ENCODE measurements around the gene UNC5B.
"Not testable (repeated sequence)": the region's sequence is repeated elsewhere in the genome, so short reads cannot be mapped to it uniquely, and the experiment has no call there.

Gene UNC5B

DNA sequence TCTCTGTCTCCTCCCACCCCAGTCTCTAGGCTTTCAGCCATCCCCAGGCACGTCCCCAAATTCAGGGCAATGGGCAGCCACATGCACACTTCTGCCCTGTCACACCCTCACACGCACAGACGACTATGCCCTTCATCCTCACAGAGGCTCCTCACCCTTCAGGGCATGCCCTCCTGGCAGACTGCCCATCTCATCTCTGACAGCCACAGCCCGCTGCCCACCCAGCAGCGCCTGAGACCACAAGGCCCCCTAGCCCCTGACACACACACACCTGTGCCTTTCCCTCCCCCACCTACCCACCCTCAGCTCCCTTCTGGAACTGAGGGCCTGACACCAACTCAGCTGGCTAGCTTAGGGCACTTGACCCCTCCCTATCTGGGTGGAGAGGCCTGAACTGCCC lies 83.7 kb downstream of the UNC5B start:
- Histone ChIP-seq H3K27me3 (replicated peaks; ENCODE audit: insufficient read depth, low read length) (peaks cover 96% of the 10 kb centered on the region), H3K36me3 (replicated peaks; ENCODE audit: insufficient read depth, low read length) (no peaks in the 10 kb centered on the region)

DNA sequence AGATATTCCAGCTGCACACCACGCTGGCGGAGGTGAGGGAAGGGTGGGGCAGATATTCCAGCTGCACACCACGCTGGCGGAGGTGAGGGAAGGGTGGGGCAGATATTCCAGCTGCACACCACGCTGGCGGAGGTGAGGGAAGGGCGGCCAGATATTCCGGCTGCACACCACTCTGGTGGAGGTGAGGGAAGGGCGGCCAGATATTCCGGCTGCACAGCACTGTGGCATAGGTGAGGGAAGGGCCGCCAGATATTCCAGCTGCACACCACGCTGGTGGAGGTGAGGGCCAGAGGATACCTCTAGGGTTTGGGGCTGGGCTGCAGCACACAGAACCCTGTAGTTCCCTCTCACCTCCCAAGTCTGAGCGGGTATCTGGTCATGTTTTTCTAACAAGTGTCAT lies 84.4 kb downstream of the UNC5B start:
- H3K27me3 ChIP-seq (replicated peaks; ENCODE audit: insufficient read depth, low read length): peaks cover 96% of the 10 kb centered on the region
- not testable (repeated sequence) for H3K9ac ChIP-seq (ENCODE audit: low read length); H3K9me2 ChIP-seq (replicated peaks; ENCODE audit: insufficient read depth, low read length); H3F3A ChIP-seq (ENCODE audit: insufficient read depth, low read length); H3K9me3 ChIP-seq (replicated peaks; ENCODE audit: insufficient read depth, low read length); H3K4me3 ChIP-seq (ENCODE audit: low read length); H2AFZ ChIP-seq (ENCODE audit: low read length); H4K20me1 ChIP-seq (ENCODE audit: insufficient read depth, low read length); H3K27ac ChIP-seq (ENCODE audit: low read length); H3K4me1 ChIP-seq (ENCODE audit: low read length); H3K79me2 ChIP-seq (ENCODE audit: low read length); H3K4me2 ChIP-seq (ENCODE audit: low read depth, low read length); H3K36me3 ChIP-seq (replicated peaks; ENCODE audit: insufficient read depth, low read length); DNase-seq

More for the DNA sequence above, 83.7 kb downstream of the UNC5B start:
- no peaks in the 10 kb centered on the region for H3K4me1 ChIP-seq (ENCODE audit: low read length)
- H3K9me3 ChIP-seq (replicated peaks; ENCODE audit: insufficient read depth, low read length): no peaks in the 10 kb centered on the region
- H4K20me1 ChIP-seq (ENCODE audit: insufficient read depth, low read length): no peaks in the 10 kb centered on the region
- H3K27ac ChIP-seq (ENCODE audit: low read length): no peak overlapping the region
- H3K4me2 ChIP-seq (ENCODE audit: low read depth, low read length): no peak overlapping the region
- TF ChIP-seq, protein P1, sequence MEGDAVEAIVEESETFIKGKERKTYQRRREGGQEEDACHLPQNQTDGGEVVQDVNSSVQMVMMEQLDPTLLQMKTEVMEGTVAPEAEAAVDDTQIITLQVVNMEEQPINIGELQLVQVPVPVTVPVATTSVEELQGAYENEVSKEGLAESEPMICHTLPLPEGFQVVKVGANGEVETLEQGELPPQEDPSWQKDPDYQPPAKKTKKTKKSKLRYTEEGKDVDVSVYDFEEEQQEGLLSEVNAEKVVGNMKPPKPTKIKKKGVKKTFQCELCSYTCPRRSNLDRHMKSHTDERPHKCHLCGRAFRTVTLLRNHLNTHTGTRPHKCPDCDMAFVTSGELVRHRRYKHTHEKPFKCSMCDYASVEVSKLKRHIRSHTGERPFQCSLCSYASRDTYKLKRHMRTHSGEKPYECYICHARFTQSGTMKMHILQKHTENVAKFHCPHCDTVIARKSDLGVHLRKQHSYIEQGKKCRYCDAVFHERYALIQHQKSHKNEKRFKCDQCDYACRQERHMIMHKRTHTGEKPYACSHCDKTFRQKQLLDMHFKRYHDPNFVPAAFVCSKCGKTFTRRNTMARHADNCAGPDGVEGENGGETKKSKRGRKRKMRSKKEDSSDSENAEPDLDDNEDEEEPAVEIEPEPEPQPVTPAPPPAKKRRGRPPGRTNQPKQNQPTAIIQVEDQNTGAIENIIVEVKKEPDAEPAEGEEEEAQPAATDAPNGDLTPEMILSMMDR (IDR thresholded peaks at IDR 0.05; ENCODE audit: low read length): no peak
- TF ChIP-seq EZH2phosphoT487 (IDR thresholded peaks at IDR 0.05; ENCODE audit: low read length) (no peak), EZH2 (optimal IDR thresholded peaks at IDR 0.05; ENCODE audit: low read depth, low read length) (no peak)
- H3K4me3 ChIP-seq (ENCODE audit: low read length): no peak overlapping the region
- DNase-seq: no peak
- no peak overlapping the region for H3K9ac ChIP-seq (ENCODE audit: low read length)
- no peaks in the 10 kb centered on the region for H3K9me2 ChIP-seq (replicated peaks; ENCODE audit: insufficient read depth, low read length)
- H3K79me2 ChIP-seq (ENCODE audit: low read length): no peaks in the 10 kb centered on the region
- H3F3A ChIP-seq (ENCODE audit: insufficient read depth, low read length): no peaks in the 10 kb centered on the region
- no peak overlapping the region for H2AFZ ChIP-seq (ENCODE audit: low read length)

DNA sequence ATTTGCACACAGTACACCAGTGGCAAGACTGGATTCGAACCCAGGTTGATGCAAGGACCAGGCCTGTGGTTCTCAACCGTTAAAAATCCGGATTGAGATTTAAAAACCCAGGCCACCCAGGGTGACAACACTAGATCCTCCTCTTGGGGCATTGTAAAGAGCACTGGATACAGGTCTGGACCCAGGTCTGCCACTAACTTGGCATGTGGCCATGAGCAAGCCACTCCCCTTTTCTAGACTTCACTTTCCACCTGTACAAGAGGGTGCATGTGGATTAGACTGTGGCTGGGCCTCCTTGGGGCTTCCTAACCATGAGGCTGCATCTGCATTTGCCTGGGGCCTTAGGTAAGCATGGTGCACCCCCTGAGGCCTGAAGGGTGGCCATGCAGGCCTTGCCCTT lies 85.0 kb downstream of the UNC5B start:
- Histone ChIP-seq H3K4me2 (ENCODE audit: low read depth, low read length) (no peak overlapping the region), H3K4me1 (ENCODE audit: low read length) (no peaks in the 10 kb centered on the region), H3K4me3 (ENCODE audit: low read length) (no peak overlapping the region), H3K9me3 (replicated peaks; ENCODE audit: insufficient read depth, low read length) (no peaks in the 10 kb centered on the region), H3K36me3 (replicated peaks; ENCODE audit: insufficient read depth, low read length) (no peaks in the 10 kb centered on the region), H4K20me1 (ENCODE audit: insufficient read depth, low read length) (no peaks in the 10 kb centered on the region), H3K79me2 (ENCODE audit: low read length) (no peaks in the 10 kb centered on the region), H3K9me2 (replicated peaks; ENCODE audit: insufficient read depth, low read length) (no peaks in the 10 kb centered on the region), H3F3A (ENCODE audit: insufficient read depth, low read length) (no peaks in the 10 kb centered on the region), H3K27ac (ENCODE audit: low read length) (no peak overlapping the region), H2AFZ (ENCODE audit: low read length) (no peak overlapping the region), H3K27me3 (replicated peaks; ENCODE audit: insufficient read depth, low read length) (peaks cover 96% of the 10 kb centered on the region), H3K9ac (ENCODE audit: low read length) (no peak overlapping the region)
- TF ChIP-seq EZH2 (optimal IDR thresholded peaks at IDR 0.05; ENCODE audit: low read depth, low read length) (no peak), EZH2phosphoT487 (IDR thresholded peaks at IDR 0.05; ENCODE audit: low read length) (no peak)
- TF ChIP-seq, protein P1 (IDR thresholded peaks at IDR 0.05; ENCODE audit: low read length): no peak
- no peak for DNase-seq

DNA sequence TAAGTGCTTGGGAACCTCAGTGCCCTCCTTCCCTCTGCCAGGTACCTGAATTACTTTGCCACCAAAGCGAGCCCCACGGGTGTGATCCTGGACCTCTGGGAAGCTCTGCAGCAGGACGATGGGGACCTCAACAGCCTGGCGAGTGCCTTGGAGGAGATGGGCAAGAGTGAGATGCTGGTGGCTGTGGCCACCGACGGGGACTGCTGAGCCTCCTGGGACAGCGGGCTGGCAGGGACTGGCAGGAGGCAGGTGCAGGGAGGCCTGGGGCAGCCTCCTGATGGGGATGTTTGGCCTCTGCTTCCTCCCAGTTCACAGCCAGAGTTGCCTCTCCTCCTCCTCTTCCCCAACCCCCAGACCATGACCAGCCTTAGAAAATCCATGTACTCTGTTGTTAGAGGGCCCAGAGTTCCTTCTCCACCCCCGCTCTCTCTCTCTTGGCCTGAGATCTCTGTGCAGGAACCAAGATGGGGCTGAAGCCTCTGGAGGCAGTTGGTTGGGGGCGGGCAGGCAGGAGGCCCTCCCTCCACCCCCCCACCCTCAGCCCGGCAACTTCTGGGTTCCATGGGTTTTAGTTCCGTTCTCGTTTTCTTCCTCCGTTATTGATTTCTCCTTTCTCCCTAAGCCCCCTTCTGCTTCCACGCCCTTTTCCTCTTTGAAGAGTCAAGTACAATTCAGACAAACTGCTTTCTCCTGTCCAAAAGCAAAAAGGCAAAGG lies 86.9 kb downstream of the UNC5B start:
- H3K4me1 ChIP-seq (ENCODE audit: low read length): no peaks in the 10 kb centered on the region
- H3K4me3 ChIP-seq (ENCODE audit: low read length): no peak overlapping the region
- no peak overlapping the region for H3K27ac ChIP-seq (ENCODE audit: low read length)
- H3K27me3 ChIP-seq (replicated peaks; ENCODE audit: insufficient read depth, low read length): peaks cover 86% of the 10 kb centered on the region
- H3K9me3 ChIP-seq (replicated peaks; ENCODE audit: insufficient read depth, low read length): no peaks in the 10 kb centered on the region
- H3K36me3 ChIP-seq (replicated peaks; ENCODE audit: insufficient read depth, low read length): no peaks in the 10 kb centered on the region
- H3K79me2 ChIP-seq (ENCODE audit: low read length): no peaks in the 10 kb centered on the region
- H3K4me2 ChIP-seq (ENCODE audit: low read depth, low read length): no peak overlapping the region
- H2AFZ ChIP-seq (ENCODE audit: low read length): no peak overlapping the region
- TF ChIP-seq EZH2 (optimal IDR thresholded peaks at IDR 0.05; ENCODE audit: low read depth, low read length) (no peak), EZH2phosphoT487 (IDR thresholded peaks at IDR 0.05; ENCODE audit: low read length) (no peak)
- TF ChIP-seq, protein P1 (IDR thresholded peaks at IDR 0.05; ENCODE audit: low read length): no peak
- H3K9me2 ChIP-seq (replicated peaks; ENCODE audit: insufficient read depth, low read length): no peaks in the 10 kb centered on the region
- H4K20me1 ChIP-seq (ENCODE audit: insufficient read depth, low read length): no peaks in the 10 kb centered on the region
- H3F3A ChIP-seq (ENCODE audit: insufficient read depth, low read length): no peaks in the 10 kb centered on the region
- no peak overlapping the region for H3K9ac ChIP-seq (ENCODE audit: low read length)
- no peak for DNase-seq
